DMS114 treated with DMSO at 0.1 percent for 48 hours (cell line): Measurements from ENCODE around the gene RETNLB.

ENCODE experiments used
- DNase-seq: peaks from one replicate; lab custom pipeline; 2025; ENCODE audit not compliant: unreplicated experiment; lab: John Stamatoyannopoulos, UW

RETNLB gene

DNA sequence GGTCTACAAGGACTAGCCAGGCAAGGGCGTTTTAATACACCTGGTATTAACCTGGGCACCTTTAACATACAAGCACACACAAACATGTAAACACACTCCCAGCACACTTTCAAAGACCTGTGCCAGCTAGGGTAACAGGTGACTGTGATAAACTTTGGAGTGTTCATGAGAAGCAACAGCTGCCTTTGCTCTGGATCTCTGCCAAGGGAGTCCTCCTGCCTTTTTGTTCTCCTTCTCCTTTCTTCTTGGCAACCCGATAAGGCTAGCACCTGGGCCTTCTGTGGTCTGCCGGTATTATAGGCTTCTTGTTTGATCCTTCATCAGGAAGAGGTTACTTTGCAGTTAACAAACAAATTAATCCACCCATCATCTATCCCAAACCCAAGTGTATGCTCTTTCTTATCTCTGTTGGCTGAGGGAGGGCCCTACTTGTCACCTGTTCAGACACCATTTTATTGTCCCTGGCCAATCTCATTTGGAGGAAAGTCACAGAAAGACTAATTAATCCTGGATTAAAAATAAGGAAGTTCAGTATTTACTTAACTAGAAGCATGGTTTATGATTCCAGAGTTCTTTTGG is at the start of gene RETNLB:
TSS of gene RETNLB (minus strand) at position 7 of the 579 bp plus-strand sequence. CDS start 225 bp downstream, outside the sequence.
- DNase-seq = no peak

DNA sequence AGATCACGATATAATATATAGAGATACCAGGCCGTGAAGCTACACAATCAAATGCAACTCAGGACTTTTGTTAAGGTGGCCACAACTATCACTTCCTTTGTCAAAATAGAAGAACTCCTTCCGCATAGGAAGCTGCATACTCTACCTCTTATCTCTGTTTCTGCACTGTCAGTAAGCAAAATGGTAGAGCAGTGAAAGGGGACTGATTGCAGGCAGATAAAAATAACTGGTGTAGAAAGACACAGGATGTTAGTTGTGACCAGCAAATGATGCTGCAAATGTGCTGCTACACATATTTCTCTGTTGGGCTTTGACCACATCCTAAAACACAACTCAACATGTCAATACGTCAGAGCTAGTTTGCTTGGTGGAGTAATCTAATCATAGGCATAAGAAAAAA is 49.1 kb upstream of the RETNLB start:
- no peak for DNase-seq

- no peak for DNase-seq
Measured at GRCh38 chr3:108804966-108805365, 47.8 kb upstream of the RETNLB start.

DNA sequence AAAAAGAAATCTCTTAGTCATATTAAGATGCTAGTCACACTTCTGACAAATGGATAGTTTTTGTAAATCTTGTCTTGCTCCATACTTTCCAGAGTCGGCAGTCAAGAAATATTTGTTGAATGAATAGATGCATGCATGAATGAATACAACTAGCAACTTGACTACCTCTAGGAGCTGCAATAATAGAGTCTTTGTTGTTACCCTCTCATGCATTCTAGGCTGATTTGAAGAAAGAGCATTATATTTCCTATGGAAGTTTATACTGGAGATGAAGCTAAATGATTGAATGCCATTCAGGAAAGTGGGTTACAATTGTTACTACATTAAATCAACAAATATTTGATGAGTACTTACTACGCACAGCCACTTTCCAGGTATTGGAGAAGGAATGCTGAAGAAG is 47.2 kb upstream of the RETNLB start:
- DNase-seq = no peak

- no peak for DNase-seq
Measured at GRCh38 chr3:108791473-108791872, 34.3 kb upstream of the RETNLB start.

DNA sequence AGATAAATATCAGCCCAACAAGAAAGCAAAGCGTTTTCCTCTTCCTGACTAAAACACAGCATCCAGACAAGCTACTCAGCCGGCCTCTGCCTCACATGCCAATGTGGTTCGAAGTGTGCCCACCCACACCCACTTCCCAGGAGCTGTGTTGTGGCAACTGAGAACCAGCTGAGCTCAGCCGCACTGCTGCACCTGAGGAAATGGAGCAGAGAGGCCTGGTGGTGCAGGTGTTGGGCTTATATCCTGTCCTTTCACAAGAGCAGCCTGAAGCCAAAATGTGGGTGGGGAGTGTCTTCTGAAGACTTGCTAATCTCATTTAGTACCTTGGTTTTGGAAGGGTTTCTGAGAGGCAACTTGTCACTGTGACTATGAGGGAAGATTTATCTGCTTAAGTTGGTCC is 23.0 kb upstream of the RETNLB start:
- no peak for DNase-seq

DNA sequence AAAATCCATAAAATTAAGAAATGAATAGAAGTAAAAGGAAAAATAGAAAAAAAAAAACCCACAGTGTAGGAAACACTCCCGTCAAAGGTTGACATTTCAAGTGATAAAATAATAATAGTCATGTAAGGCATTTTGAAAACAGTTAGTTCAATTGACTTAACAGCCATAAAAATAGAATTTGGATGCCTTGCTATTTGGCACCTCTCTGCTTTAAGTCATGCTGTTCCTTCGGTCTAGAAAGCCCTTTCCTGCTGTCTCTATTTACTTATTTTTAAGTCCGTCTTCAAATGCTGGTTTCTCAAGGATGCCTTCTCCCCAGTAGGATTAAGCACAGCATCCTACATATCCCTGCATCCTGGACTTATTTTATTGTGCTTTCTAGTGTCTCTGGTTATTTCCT is 22.3 kb upstream of the RETNLB start:
- no peak for DNase-seq

DNA sequence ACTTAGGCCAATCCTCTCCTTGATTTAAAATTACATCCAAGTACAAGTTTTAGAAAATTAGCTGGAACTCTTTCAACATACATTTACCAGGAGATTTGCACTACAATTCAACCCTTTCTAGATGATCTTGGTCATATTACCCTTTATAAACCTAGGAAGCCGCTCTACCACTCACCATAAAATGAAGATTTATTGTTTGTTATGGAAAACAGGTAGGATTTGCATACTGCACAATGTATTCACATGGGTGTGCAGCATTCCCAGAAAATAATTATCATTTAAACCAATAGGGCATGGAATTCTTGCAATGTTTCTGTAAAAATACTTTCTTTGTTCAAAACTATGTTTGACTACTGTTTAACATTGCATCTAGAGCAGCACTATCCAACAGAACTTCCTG is 18.4 kb upstream of the RETNLB start:
- no peak for DNase-seq

GRCh38 chr3:108767253-108767652 is 10.0 kb upstream of the RETNLB start:
- no peak for DNase-seq

DNA sequence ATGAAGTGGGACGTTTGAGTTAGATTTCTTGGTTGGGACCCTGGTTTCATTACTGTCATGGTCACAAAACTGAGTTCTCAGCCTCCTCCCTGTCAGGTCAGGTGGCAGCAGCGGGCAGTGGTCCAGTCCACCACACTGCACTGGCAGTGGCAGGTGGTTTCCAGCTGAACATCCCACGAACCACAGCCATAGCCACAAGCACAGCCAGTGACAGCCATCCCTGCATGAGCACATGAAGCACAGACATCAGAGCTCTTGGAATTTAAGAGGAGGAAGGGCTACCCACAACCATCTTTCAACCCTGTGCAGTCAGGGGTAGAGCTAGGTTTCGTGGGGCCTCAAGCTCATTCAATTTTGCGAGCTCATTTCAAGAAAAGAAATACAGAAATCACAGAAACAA is 1.5 kb downstream of the RETNLB start:
- DNase-seq = no peak

DNA sequence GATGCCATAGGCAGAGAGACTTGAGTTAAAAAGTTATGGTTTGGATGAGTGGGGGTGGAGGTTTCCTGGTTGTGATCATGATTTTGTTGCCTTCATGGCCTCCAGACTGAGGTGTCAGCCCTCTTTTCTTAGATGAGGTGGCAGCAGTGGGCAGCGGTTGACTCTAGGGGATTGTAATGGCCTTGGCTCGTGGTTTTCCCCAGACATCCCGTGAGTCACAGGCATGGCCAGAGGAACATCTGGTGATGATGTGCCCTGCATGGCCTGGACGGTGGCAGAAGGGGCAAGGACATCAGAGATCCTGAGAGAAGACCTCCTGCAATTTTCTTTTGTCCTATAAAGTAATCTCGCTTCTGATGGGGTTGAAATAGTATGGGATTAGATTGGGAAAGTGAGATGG is 12.4 kb downstream of the RETNLB start:
- no peak for DNase-seq

DNA sequence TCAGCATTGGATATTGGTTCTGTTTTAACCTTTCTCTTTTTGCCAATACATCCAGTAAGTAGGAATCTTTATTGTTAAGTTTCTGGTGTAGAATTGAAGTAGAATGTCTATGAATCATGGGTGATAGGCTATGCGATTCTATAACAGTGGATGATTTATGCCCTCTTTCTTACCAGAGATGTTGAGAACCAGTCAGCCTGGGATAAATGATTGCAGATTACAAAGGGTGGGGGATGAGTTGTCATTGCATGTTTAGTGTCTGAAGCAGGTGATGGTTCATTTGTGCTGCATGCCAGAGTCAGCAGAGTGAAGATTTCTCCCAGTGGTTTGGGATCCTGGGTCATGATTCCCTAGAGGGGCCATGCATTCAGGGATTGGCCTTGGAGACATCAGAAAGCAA is 14.3 kb downstream of the RETNLB start:
- DNase-seq = no peak

- no peak for DNase-seq
Measured at GRCh38 chr3:108736821-108737220, 20.4 kb downstream of the RETNLB start.

DNA sequence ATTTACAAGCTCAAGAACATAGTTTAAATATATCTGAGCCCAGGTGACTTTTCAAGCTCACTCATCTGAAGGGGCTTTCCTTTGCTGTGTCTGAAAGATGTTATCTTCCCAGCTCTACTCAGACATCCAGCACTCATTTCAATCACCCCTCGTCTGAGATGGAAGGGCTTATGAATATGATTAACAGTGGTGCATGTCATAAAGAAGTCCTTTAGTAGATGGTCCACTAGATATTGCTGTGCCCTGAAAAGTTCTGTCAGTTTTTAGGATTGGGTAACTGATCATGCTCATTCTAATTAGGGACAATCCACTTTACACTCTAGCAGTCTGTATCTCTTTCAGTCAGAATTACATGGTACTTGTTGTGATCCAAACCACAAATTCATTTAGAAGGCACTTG is 28.3 kb downstream of the RETNLB start:
- no peak for DNase-seq

DNA sequence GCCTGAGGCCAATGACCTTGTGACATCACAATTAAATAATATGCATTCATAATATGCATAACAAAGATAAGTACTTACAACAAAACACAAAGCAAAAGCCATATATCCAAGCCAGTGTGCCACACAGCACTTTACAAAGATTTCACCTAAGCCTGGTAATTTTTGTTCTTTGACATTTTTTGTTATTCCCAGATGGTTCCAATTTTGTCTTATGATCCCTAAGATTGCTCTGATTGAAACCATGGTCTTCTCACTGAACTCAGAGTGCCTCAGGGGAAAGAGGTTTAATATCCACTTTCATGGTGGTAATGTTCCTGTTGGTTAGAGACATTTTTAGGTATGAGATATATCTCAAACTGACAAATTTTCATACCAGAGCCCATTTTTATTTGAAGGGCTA is 29.1 kb downstream of the RETNLB start:
- no peak for DNase-seq

DNA sequence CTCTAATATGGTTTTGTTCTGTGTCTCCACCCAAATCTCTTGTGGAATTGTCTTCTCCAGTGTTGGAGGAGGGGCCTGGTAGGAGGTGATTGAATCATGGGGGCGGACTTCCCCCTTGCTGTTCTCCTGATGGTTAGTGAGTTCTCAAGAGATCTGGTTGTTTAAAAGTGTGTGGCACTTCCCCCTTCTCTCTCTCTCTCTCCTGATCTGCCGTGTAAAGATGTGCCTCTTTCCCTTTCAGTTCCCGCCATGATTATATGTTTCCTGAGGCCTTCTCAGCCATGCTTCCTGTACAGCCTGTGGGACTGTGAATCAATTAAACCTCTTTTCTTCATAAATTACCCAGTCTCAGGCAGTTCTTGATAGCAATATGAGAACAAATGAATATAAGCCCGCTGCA is 33.1 kb downstream of the RETNLB start:
- DNase-seq = no peak

DNA sequence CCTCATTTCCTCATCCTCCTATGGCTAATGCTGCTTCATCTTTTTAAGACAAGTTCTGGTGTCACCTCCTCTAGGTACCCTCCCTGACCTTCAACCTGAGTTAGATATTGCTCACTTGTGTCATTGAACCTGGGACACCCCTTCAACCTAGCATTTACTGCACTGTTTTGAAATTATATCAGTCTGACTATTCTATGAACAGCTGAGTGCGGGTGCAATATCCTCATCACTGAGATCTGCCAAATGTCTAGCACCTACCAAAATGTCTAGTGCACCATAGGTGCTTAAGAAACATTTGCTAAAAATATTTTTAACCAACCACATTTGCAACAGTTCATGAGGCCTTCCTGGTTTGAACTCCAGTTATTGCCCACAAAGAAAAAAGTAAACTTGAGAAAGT is 34.5 kb downstream of the RETNLB start:
- no peak for DNase-seq

DNA sequence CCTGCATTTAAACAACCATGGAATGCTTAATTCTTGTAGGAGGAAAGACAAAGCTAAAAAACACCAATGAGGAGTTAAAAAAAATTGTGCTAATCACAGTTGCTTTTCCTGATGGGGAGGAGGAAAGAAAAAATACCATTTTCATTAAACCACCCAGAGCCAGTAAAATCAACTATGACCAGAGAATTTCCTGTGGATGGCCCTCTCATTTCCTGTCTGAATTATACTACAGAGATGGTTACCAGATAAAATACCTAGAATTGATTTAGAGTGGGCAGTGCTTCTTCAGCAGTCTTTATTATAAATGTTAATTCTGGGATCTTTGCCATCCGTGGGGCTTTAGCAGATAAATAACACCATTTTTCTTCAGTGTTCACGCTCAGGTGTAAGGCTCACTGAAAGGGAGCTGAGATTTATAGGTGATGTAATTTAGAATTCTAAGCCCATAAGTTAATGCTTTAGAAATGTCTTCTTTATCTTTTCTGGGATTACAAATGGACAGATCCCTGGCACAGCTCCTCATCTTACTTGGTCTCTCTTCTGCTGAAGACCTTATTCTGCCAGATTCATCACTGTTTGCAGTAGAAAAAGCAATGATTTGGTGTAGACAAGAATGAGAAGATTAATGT is 37.9 kb downstream of the RETNLB start:
- no peak for DNase-seq

GRCh38 chr3:108718454-108718853 is 38.8 kb downstream of the RETNLB start:
- DNase-seq = no peak

- DNase-seq = no peak
Measured at GRCh38 chr3:108713816-108714215, 43.4 kb downstream of the RETNLB start.

DNA sequence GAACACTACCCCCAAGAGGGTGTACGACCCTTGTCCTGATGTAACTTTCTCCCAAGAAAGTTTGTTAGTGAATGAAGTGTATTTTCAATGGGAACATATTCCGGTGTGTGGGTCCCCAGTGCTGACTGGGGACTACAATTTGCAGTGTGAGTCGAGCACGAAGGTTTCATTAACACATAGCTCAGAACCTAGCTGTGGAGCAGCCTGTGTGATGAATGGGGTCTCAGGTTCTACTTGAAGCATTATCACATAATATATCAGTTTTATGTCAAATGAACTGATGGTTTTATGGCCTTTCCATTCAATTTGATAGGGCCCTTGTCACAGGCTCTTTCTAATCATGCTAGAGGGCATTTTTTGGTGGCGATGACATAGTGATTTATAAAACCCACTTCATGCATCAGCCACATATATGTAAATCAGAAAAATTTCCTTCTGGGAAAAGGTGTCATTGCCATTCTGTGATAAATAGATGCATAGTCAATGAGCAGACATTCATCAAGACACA is 44.1 kb downstream of the RETNLB start:
- DNase-seq = no peak
